Sigmoid colon (tissue), 3 donors: ENCODE results near the gene HMCN2.

Experiments used
- POLR2A ChIP-seq, 2 donors: fragments of 450-650 bp; IDR thresholded peaks; one replicate each; pipeline ENCODE4 v1.6.1; 2016; ENCODE audit warnings: antibody characterized with exemption in 2 of 2, mild to moderate bottlenecking in 2 of 2, moderate library complexity in 2 of 2
- TF ChIP-seq, protein P1 (sequence below), 4 experiments: fragments of 450-650 bp in 3 of 4; fragments of 200-600 bp in 1 of 4; IDR thresholded peaks; one replicate each; pipeline ENCODE4 v1.5.1; 2016 to 2019; ENCODE audit warnings: antibody characterized with exemption in 4 of 4, mild to moderate bottlenecking in 3 of 4, moderate library complexity in 2 of 4

GRCh38 chr9:130454812-130455325 is 189.3 kb downstream of the HMCN2 start:
- TF ChIP-seq, protein P1, sequence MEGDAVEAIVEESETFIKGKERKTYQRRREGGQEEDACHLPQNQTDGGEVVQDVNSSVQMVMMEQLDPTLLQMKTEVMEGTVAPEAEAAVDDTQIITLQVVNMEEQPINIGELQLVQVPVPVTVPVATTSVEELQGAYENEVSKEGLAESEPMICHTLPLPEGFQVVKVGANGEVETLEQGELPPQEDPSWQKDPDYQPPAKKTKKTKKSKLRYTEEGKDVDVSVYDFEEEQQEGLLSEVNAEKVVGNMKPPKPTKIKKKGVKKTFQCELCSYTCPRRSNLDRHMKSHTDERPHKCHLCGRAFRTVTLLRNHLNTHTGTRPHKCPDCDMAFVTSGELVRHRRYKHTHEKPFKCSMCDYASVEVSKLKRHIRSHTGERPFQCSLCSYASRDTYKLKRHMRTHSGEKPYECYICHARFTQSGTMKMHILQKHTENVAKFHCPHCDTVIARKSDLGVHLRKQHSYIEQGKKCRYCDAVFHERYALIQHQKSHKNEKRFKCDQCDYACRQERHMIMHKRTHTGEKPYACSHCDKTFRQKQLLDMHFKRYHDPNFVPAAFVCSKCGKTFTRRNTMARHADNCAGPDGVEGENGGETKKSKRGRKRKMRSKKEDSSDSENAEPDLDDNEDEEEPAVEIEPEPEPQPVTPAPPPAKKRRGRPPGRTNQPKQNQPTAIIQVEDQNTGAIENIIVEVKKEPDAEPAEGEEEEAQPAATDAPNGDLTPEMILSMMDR (IDR thresholded peaks at IDR 0.05): no peak
- TF ChIP-seq POLR2A (IDR thresholded peaks at IDR 0.05): no peak
